HG03565 (cell line): ENCODE measurements around the gene GSDME.
A peak's percentile ranks its signal among the peaks of the same experiment; 100 is the strongest.

Experiments used
- ATAC-seq: cut with Tn5 transposase; IDR thresholded peaks from one replicate; pipeline ENCODE4 v1.9.1; 2021; ENCODE audit warnings: mild to moderate bottlenecking, moderate library complexity; ENCODE audit not compliant: unreplicated experiment

The GSDME gene

GRCh38 chr7:24773646-24774045 is 16.4 kb upstream of the GSDME start:
- ATAC-seq, result no peak

- no peak for ATAC-seq
Observed at GRCh38 chr7:24769851-24770250, 12.6 kb upstream of the GSDME start.

- no peak for ATAC-seq
Observed at GRCh38 chr7:24769014-24769830, 12.0 kb upstream of the GSDME start.

GRCh38 chr7:24767878-24768569 is 10.8 kb upstream of the GSDME start:
- ATAC-seq, result no peak

DNA sequence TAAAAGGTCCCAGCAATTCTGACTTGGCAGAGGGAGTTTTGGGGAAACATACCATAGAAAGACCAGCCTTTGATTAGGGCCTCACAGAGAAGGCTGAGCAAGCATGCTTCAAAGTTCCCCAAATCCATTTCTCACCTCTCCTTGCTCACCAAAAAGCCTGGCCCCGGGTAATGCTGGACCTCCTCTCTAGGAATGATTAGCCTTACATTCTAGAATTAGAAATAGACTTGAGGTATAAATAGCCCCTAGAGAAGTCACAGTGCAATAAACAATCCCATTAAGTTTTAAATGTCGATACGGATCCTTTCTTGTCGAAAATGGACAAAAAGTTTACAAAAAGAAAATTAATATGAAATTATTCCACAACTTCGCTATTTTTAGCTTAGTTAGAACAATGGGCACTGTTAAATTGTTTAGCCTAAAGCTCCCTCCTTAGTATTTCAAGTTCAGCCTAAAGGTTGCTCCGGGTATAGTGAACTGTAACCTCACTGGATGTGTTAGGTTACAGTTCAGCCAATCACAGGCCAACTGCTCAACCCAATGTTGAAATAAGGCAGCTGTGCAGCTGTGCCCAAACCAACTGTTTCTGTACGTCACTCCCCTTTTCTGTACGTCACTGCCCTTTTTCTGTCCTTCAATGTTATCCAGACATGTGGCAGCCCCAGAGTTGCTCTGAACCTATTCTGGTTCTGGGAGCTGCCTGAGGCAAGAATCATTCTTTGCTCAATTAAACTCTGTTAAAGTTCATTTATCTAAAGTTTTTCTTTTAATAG is 7.9 kb upstream of the GSDME start:
- no peak for ATAC-seq

- no peak for ATAC-seq
Observed at GRCh38 chr7:24764011-24764410, 6.7 kb upstream of the GSDME start.

GRCh38 chr7:24763303-24763901 is 6.1 kb upstream of the GSDME start:
- no peak for ATAC-seq

DNA sequence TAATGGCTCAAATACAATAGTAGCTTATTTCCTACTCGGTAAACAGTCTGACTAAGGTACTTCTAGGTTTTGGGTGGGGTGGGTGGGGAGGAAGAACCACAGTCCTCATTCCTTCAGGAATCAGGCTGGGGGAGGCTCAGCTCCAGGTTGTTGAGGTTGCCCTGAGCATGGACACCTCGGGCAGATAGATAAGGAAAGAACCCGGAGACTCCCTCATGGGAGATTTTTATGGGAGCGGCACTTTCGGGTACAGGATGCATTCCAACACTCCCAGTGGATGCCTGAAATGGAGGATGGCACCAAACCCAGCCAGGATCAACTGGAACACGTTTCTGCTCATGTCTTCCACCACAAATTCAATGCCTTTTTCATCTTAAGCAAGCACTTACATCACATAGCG is 5.5 kb upstream of the GSDME start:
- ATAC-seq, result no peak

- no peak for ATAC-seq
Observed at GRCh38 chr7:24760968-24761367, 3.7 kb upstream of the GSDME start.

GRCh38 chr7:24756545-24757352 is 515 bp downstream of the GSDME start:
- ATAC-seq, result no peak

- peak; percentile 60 for ATAC-seq
Observed at GRCh38 chr7:24755541-24756407, 1.5 kb downstream of the GSDME start.

DNA sequence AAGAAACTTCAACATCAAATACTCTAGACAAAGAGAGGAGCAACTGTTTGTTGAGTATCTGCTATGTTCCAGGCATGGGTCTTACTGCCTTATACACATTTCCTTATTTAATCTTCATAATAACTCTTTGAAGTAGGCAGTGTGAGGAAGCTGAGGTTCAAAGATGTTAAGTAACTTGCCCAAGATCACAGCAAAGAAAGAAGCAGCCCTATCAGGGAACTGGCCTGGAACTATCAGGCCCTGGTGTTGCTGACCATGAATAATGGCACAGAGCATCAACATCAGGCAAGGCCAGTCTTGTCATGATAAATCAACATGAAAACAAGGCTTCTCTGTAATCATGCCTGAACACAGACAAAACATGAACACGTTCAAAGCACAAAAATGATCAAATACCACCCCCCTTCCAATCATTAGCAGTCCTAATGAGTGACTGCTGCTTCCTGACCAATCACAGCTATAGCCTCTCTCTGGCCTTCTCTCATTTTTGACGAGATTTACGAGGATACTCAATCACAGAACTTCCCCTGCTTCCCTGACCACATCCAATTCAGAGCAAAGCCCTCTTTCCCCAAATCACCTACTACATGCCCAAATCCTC is 2.3 kb downstream of the GSDME start:
- no peak for ATAC-seq

GRCh38 chr7:24752073-24752800 is 5.0 kb downstream of the GSDME start:
- ATAC-seq, result no peak

- ATAC-seq, result no peak
Observed at GRCh38 chr7:24751484-24751883, 5.8 kb downstream of the GSDME start.

GRCh38 chr7:24750441-24751055 is 6.7 kb downstream of the GSDME start:
- no peak for ATAC-seq

DNA sequence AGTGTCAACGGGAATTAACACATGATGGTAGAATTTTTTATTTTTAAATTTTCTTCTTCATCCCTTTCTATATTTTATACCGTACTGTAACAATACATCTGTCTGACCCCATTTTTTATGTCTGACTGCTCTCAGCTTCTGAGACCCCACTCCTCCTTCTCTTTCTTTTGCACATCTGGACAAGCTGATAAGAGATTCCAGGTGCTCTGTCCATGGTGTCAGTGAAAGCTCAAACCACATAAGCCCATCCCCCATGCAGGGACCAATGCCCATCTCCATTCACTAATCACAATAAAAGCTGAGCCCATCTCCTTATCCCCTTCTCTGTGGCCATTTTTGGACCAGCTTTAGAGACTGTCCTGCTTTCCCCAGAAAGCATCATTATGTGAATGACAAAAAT is 8.7 kb downstream of the GSDME start:
- ATAC-seq, result no peak

GRCh38 chr7:24745355-24745754 is 11.9 kb downstream of the GSDME start:
- ATAC-seq, result no peak

GRCh38 chr7:24743471-24743870 is 13.8 kb downstream of the GSDME start:
- ATAC-seq, result no peak
